ENCODE results near the gene VPS39.

VPS39 gene

DNA sequence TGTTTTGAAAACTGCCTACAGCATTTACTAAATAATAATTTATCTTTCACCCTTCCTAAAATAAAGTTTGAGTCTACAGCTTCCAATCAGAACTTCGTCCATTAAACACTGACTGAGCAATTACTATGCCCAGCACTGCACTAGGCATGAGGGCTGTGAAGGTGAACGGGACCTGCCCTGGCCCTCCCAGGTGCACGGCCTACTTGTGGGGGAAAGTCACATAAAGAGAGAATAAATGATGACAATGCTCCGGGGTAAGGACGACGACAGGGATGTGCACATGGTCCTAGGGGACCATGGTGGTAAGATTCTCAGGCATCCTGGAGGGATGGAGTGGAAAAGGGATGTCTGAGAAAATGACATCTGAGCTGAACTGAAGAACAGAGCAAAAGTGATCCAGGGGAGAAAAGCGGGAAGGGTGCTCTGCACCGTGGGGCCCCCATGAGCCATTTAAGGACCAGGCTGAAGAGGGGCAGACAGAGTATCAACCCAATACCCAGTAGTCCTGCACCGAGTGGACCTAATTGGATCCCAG is 63.2 kb downstream of the VPS39 start:
- no peak for DNase-seq (ENCODE audit: low read depth)

GRCh38 chr15:42143866-42144625 is 64.1 kb downstream of the VPS39 start:
- no peak for DNase-seq (ENCODE audit: low read depth)

DNA sequence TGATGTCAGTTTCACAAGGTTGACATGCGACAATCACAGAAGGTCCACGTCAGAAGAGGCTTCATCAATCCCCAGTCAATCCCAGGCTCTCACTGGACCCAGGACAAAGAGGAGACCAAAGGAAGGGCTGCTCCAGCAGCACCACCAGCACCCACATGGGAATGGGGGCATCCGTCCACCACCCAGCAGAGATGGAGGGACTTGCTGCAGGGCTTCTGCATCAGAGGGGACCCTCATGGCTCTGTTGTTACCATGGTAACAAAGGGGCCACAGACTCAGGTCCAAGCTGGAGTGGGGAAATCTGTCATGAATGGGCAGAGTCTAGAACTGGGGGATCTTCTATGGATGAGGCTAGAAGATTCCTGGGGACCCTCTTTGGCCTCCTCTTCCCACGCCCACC is 64.7 kb downstream of the VPS39 start:
- no peak for DNase-seq (ENCODE audit: low read depth)

DNA sequence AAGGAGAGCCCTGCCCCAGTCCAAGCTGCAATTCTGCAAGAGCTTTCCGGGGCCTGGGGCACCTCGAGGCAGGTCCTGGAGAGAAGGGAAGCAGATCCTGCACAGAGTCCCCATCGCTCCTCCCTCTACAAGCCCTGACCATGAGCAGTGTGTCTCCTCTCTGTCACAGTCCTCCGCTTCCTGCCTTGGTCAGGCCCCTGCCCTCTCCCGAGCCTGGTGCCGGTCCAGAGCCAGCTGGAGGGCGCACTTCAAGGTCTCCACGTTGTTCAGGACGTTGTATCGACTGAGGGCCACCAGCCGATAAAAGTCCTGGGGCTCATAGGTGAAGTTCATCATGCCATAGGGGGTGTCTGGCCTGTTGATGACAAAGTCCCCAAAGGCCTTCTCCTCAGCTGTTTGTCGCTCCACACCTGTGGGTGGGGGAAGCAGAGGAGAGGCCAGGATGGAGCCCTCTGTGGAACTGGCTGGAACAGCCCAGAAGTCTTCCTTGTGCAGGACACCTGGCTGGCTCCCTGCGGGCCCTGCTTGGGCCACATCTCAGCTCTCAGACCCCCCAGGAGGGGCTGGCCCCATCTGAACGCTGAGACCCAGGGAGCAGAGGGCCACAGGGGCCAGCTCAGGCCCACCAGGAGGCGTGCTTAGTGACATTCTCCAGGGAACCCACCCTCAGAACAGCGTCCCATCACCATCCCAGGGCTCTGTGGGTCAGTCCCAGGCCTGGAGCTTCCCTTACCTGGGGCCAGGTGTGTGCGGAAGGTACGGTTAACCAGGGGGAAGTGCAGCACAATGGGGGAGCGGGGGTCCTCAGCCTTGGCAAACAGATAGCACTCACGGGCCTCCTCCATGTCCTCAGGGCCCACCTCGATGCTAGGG is 66.1 kb downstream of the VPS39 start:
- no peak for DNase-seq (ENCODE audit: low read depth)

DNA sequence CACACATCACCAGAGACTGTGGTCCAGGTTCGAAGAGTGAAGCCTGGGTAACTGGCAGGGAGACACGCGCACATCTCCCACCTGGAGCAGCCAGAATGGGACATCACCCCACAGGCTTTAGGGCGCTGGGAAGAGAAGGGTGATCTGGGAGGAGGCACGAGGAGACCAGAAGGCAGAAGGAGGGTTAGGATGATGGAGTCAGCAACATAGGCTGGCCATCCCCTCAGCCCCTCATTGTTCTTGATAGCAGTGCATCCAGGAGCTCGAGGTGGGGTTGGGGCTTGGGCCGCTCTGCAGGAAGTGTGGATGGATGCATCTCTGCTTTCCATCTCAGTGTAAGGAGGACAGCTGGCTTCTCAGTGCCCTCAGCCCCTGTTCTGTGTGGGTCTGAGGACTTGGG is 66.9 kb downstream of the VPS39 start:
- no peak for DNase-seq (ENCODE audit: low read depth)

DNA sequence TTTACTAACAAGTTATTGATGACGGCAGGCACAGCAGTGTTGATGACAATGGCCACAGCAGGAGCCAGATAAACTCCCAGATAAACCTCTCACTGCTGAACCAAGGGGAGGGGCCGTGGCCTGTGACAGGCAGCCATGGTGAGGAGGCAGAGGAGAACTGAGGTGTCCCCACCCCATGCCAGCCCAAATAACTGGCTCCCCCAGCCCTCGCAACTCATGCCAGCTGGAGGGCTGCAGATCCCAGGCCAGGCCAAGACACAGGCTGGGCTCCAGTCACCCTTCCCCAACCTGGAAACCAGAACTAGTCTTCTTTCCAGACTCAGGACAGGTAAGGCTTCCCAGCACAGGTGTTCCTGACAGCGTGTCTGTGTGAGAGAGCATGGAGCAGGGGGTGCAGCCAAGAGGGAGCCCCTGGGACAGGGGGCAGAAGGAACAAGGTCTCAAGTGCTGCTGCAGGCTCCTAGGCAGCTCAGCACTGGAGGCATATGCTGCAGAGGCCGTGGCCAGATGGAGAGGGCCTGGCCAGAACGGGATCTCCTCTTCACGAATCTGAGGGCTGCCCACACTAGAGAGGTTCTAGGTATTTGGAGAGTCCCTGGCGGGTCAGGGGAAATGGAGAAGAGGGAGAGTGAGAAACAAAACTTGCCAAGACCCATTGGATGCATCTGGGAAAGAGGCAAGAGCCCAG is 67.6 kb downstream of the VPS39 start:
- no peak for DNase-seq (ENCODE audit: low read depth)

GRCh38 chr15:42139596-42139995 is 68.5 kb downstream of the VPS39 start:
- no peak for DNase-seq (ENCODE audit: low read depth)

DNA sequence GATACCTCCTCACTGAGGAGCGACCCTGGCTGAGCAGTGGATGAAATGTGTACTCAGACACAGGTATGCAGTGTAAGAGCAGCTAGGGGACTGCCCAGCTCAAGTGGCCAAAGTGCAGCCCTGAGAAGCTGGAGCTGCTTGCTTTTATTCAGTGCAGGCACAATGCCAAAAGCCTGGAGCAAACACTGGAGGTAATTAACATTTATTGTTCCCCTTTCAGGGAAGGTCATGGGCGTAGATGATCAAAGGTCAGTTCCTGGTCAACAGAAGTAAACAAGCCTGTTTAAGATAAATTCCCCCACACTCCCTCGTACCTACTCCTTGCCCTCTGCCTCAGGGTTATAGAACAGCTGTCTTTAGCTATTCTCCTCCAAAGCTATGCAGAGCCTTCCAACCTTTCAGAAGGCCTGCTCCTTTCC is 69.1 kb downstream of the VPS39 start:
- no peak for DNase-seq (ENCODE audit: low read depth)

GRCh38 chr15:42138411-42138810 is 69.7 kb downstream of the VPS39 start:
- DNase-seq (ENCODE audit: low read depth) = no peak

DNA sequence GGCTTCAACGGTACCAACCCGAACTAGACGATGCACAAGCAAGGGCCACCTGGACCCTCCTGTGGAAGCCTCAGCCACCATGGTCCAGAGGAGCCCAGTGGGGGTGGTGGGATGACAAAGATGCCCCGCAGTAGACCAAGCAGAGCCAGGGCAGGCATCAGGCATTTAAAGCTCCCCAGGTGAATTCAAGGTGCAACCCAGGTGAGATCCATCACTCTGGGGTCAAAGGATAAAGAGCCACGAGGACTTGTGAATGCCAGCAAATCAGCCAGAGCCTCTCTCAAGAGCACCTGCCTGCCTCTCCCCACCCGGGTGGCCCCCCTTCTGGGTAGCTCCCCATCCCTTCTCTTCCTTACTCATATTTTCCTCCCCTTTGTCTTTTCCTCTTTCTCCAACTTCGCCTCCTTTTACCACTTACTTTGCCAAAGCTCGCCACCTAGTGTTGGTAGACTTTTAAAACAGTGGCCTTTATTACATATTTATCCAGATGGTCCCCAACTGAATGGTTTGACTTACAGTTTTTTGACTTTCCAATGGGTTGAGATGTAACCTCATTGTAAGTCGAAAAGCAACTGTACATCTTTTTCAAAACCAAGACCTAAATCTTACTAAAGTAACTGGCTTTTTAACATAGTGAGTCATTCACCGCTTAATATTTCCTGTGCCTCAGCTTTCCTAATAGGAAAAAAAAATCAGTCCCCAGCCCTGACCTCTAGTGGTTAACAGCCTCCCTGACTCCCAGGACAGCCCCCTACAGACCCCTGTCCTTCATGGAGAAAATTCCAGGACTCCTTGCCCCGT is 70.4 kb downstream of the VPS39 start:
- no peak for DNase-seq (ENCODE audit: low read depth)

DNA sequence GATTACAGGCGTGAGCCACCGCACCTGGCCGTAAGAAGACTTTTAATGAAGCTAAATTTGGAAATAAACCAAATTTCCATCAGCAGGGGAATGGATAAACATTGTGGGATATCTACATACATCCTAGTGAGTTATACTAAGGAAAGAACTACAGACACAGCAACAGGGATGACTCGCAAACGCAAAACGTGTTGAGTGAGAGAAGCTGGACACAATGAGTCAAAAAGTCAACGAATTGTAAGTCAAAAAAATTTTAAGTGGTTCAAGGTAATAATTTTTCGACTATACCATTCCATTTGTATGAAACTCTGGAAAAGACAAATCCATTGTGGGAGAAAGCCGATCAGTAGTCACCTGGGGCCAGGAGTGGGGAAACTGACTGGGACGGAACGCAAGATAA is 71.6 kb downstream of the VPS39 start:
- no peak for DNase-seq (ENCODE audit: low read depth)

DNA sequence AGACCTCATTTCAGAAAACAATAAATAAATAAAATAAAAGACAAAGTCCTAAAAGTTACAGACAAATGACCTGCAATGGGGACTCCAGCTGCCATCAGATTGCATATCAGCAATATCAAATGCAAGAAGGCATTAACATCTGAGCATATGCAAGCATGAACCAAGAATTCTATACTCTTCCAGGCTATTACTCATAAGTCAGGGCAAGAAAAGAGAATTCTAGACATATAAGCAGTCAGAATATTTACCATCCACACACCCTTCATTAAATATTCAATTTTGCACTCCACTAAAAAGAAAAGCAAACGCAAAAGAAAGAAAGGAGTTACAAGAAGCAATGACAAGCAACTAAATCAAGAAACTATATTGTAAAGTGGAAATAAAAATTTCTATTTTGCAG is 72.8 kb downstream of the VPS39 start:
- no peak for DNase-seq (ENCODE audit: low read depth)

GRCh38 chr15:42134617-42135245 is 73.4 kb downstream of the VPS39 start:
- DNase-seq (ENCODE audit: low read depth) = no peak

- DNase-seq (ENCODE audit: low read depth) = peak; percentile 30
These were observed 74.1 kb downstream of the VPS39 start for GRCh38 chr15:42133886-42134502.

DNA sequence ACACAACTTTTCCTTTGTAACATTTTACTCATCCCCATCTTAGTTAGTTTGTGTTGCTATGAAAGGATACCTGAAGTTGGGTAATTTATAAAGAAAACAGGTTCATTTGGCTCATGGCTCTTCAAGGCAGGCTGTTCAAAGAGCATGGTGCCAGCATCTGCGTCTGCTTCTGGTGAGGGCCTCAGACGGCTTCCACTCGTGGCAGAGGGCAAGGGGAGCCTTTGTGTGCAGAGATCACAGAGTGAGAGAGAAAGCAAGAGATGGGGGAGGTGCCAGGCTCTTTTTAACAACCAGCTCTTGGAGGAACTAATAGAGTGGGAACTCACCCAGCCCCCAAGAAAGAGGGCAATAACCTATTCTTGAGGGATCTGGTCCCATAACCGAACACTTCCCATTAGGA is 74.7 kb downstream of the VPS39 start:
- no peak for DNase-seq (ENCODE audit: low read depth)

- DNase-seq (ENCODE audit: low read depth) = no peak
These were observed 76.0 kb downstream of the VPS39 start for GRCh38 chr15:42131826-42132806.

DNA sequence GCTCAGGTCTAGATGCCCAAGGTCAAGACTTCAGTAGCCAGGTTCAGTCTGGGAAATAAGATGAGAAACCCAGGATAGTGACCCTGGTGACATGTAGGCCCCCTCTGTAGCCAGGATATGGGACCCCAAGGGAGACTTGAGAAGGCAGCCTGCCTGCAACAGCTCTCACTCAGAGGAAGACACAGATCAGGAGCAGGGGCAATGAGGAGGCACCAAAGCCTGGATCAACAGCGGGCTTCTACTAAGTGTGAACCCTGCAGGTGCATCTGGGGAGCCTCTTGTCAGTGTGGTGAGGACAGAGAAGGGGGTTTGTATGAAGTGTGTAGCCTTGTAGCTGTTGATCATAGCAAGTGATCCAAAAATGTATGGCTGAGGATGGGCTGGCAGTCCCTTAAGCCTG is 77.1 kb downstream of the VPS39 start:
- no peak for DNase-seq (ENCODE audit: low read depth)

DNA sequence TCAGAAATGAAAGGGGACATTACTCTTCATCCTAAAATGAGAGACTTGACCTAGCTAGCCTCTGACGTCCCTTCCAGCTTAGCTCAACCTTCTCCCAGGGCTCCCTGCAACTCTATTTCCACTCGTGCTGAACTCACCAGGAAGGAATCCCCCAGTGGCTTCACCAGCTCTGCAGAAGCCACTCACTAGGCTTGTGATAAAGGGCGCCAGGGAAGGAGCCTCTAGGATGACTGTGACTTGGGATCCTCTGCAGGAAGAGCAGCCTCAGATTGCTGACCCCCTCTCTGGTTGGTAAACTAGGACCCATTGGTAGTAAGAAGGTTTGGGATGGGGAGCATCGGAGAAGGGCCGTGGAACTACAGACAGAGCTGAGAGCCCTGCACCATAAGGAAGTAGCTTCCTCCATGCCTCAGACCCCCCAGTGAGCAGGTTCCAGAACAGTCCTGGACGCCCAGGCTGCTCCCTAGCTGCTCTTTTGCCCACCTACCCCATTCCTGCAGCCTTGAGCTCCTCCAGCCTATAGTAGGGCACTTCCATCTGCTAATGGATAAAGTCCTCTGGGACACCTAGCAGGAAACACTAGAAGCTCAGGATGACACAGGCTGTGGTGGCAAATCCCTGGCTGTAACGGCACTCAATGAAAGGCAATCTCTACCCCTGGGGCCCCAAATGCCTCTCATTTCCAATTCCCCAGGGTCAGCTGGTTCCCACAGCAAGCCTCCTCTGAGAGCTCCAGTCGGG is 77.7 kb downstream of the VPS39 start:
- DNase-seq (ENCODE audit: low read depth) = no peak

DNA sequence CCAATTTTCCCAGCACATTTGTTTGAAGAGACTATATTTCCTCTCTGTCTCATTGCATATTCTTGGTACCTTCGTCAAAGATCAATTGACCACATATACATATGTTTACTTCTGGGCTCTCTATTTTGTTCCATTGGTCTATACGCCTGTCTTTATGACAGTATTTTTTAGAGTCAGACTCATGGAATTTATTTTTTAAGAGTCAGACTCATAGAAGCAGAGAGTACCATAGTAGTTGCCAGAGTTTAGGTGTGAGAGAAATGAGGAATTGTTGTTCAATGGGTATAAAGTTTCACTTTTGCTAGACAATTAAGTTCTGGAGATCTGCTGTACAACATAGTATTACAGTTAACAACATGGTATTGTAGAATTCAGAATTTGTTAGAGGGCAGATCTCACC is 78.7 kb downstream of the VPS39 start:
- no peak for DNase-seq (ENCODE audit: low read depth)

Measured in activated T-cell treated with anti-CD3 and anti-CD28 coated beads for 24 hours (primary cell).